Activated T-helper 17 cell treated with anti-CD3 and anti-CD28 coated beads, Interleukin-2, amount 50 U/mL, for 72 hours (primary cell): ENCODE results near the gene ABHD16B. TPM values are rescaled to one million over a fixed set of nuclear protein-coding genes. Genes with fewer than 3 reads are reported as not detected.
A peak's percentile ranks its signal among the peaks of the same experiment; 100 is the strongest.
"Not testable (repeated sequence)": the region's sequence is repeated elsewhere in the genome, so short reads cannot be mapped to it uniquely, and the experiment has no call there.

Experiments
- ATAC-seq: fragments of 150-1000 bp; cut with Tn5 transposase; replicated peaks from 2 replicates; pipeline ENCODE4 v1.10.0; 2021; ENCODE audit warnings: mild to moderate bottlenecking, moderate library complexity
- H3K27ac Mint-ChIP-seq: one replicate; pipeline ENCODE4 v1.8.0; 2022; ENCODE audit warnings: mixed read lengths
- H3K27me3 Mint-ChIP-seq: one replicate; pipeline ENCODE4 v1.8.0; 2022; ENCODE audit warnings: mixed read lengths
- H3K36me3 Mint-ChIP-seq: one replicate; pipeline ENCODE4 v1.8.0; 2022; ENCODE audit warnings: low read depth, mild to moderate bottlenecking, mixed read lengths
- H3K4me1 Mint-ChIP-seq: one replicate; pipeline ENCODE4 v1.8.0; 2022; ENCODE audit warnings: mixed read lengths
- H3K4me3 Mint-ChIP-seq: one replicate; pipeline ENCODE4 v1.8.0; 2022; ENCODE audit warnings: mild to moderate bottlenecking, mixed read lengths
- H3K9me3 Mint-ChIP-seq: one replicate; pipeline ENCODE4 v1.8.0; 2022; ENCODE audit warnings: mixed read lengths
- total RNA-seq, 2 donors: library from RNA; stranded (reverse); gene quantifications; one replicate each; pipeline ENCODE4 v1.2.3, GENCODE V29; 2022

Gene ABHD16B
- total RNA-seq, 2 donors from 2014 or later: 0.19 TPM; not detected in 1

DNA sequence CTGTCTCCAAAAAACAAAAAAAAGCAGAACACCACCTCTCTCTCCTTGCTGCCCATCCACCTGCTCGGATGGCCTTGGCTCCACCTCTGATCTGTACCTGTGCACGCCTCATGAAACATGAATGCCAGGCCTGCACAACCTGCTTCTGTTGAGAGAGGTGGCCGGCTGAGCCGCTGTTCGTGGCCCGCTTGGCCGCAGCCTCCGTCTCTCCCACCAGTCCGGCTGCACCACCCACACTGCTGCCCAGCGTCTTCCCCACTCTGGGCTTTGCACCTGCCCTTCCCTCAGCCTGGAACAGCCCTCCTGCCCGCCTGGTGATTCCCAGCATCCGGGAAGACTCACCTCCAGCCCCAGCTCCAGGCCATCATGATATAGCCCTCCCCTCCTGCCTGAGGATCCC is 18.1 kb upstream of the ABHD16B start:
- H3K36me3 Mint-ChIP-seq: no peaks in the 10 kb centered on the region
- no peak for ATAC-seq
- no peak overlapping the region for H3K27ac Mint-ChIP-seq
- H3K4me3 Mint-ChIP-seq: no peak overlapping the region
- peaks cover 24% of the 10 kb centered on the region for H3K27me3 Mint-ChIP-seq
- peaks cover 5% of the 10 kb centered on the region for H3K4me1 Mint-ChIP-seq
- no peaks in the 10 kb centered on the region for H3K9me3 Mint-ChIP-seq

DNA sequence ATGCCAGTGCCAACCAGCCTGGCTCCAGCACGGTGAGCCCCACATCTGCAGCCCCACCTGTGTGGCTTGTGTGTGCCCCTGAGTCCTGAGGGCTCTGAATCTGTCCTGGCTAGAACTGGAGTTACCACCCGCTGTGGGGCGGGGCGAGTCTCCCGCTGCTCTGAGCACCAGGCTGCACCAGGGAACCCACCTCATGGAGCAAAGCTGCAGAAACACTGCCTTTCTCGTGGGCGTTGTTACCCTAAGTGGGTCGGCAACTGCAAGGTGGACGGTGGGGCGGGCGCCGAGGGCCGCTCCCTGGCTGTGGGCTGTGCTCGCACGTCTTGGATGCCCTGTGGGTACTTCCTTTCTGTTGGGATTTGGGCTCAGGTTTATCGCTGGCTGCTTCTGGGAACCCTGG is 17.5 kb upstream of the ABHD16B start:
- ATAC-seq: no peak

DNA sequence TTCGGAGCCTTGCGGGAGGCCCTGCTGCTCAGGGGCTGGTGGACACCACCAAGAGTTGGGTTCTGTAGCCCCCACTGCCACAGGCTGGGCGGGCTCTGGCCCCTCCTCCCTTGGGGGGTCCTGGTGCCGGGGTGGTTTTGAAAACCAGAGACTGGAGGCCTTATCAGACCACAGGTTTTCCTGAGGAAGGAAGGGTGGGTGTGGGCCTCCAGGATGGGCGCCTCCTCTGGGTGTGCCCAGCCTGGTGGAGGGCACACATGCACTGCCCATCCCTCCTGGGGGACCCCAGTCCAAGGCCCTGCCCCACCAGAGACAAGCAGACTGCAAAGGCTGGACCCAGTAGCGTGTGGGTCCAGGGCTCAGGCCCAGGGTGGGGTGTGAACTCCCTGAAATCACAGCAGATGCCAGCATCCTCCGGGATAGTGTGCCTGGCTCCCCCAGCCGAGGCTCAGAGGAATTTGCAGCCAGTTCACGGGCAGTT is 16.7 kb upstream of the ABHD16B start:
- Mint-ChIP-seq H3K4me3 (no peak overlapping the region), H3K9me3 (no peaks in the 10 kb centered on the region), H3K27me3 (peaks cover 24% of the 10 kb centered on the region), H3K36me3 (no peaks in the 10 kb centered on the region), H3K4me1 (peaks cover 5% of the 10 kb centered on the region), H3K27ac (no peak overlapping the region)
- no peak for ATAC-seq

More for the DNA sequence above, 17.5 kb upstream of the ABHD16B start:
- no peaks in the 10 kb centered on the region for H3K36me3 Mint-ChIP-seq
- H3K4me1 Mint-ChIP-seq: peaks cover 5% of the 10 kb centered on the region
- H3K27me3 Mint-ChIP-seq: peaks cover 24% of the 10 kb centered on the region
- peak overlapping the region; percentile 23 for H3K4me3 Mint-ChIP-seq
- H3K9me3 Mint-ChIP-seq: no peaks in the 10 kb centered on the region
- no peak overlapping the region for H3K27ac Mint-ChIP-seq

DNA sequence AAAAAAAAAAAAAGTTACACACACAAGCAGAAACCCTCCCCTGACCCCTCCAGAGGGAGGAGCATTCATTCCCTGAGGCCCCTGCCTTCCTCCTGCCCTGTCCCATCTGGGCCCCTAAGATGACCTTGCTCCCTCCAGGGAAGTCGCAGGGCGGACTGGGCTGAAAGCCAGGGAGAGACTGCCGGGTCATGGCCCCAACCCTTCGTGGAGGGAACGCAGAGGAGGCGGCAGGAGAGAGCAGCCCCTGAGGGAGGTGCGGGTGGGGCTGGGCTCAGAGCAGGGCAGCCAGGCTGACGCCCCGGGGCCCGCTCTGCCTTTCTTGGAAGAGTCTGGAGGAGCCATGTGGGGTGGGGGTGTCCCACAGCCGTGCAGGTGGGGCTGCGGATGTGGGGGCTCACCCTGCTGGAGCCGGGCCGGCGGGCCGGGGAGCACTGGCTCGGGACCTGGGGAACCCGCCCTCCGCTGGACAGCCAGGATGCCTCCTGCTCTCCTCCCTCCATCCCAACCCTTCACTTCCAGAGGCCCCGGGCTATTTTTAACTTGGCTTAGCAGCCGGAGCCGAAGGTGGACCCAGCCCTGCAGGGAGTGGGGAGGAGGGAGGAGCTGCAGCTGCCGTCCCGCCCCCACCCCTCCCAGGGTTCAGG is 15.0 kb upstream of the ABHD16B start:
- peaks cover 6% of the 10 kb centered on the region for H3K36me3 Mint-ChIP-seq
- peaks cover 13% of the 10 kb centered on the region for H3K4me1 Mint-ChIP-seq
- ATAC-seq: no peak
- H3K4me3 Mint-ChIP-seq: no peak overlapping the region
- H3K27ac Mint-ChIP-seq: no peak overlapping the region
- peaks cover 21% of the 10 kb centered on the region for H3K27me3 Mint-ChIP-seq
- no peaks in the 10 kb centered on the region for H3K9me3 Mint-ChIP-seq

DNA sequence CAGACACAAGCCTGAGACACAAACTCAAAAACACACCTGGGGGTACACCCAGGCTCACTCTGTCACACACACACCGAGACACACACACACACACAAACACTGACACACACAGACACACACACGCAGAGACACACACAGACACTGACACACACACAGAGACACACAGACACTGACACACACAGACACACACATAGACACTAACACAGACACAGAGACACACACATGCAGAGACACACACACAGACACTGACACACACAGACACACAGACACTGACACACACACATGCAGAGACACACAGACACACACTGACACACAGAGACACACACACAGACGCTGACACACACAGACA is 14.4 kb upstream of the ABHD16B start:
- H3K27ac Mint-ChIP-seq: no peak overlapping the region
- H3K9me3 Mint-ChIP-seq: no peaks in the 10 kb centered on the region
- H3K27me3 Mint-ChIP-seq: peaks cover 21% of the 10 kb centered on the region
- H3K4me1 Mint-ChIP-seq: peaks cover 14% of the 10 kb centered on the region
- no peak overlapping the region for H3K4me3 Mint-ChIP-seq
- ATAC-seq: no peak
- H3K36me3 Mint-ChIP-seq: peaks cover 6% of the 10 kb centered on the region

DNA sequence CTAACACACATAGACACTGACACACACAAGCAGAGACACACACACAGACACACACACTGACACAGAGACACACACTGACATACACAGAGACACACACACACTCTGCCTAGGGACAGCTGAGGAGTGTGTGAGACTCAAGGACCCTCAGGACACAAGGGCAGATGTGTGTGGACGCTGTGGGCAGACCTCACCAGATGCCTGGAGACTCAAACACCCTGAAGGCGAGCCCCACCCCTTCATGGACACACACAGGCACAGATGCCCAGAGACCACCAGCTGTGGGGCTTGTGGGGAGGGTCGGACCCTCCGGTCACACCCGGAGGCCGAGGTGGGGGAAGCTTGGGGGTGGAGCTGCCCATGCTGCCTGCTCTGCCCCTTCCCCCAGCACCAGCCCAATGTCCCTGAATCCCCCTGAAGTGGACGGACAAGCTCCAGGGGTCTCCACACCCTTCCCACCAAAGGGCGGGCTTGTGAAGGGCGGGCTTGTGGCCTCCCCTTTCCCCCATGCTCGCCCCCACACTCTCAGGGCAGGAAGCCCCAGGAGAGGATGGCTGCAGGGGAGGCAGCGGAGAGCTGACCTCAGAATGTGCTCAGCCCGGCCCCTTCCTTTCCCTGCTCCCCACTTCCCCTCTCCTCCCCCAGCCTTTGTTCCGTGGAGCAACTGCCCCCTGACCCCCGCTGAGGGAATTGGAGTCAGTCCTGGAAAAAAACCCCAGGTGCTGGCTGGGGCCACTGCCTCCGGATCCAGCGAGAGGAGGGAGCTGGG is 13.9 kb upstream of the ABHD16B start:
- H3K9me3 Mint-ChIP-seq: no peaks in the 10 kb centered on the region
- peaks cover 14% of the 10 kb centered on the region for H3K4me1 Mint-ChIP-seq
- peaks cover 16% of the 10 kb centered on the region for H3K27me3 Mint-ChIP-seq
- H3K36me3 Mint-ChIP-seq: peaks cover 6% of the 10 kb centered on the region
- ATAC-seq: no peak
- H3K4me3 Mint-ChIP-seq: no peak overlapping the region
- no peak overlapping the region for H3K27ac Mint-ChIP-seq

DNA sequence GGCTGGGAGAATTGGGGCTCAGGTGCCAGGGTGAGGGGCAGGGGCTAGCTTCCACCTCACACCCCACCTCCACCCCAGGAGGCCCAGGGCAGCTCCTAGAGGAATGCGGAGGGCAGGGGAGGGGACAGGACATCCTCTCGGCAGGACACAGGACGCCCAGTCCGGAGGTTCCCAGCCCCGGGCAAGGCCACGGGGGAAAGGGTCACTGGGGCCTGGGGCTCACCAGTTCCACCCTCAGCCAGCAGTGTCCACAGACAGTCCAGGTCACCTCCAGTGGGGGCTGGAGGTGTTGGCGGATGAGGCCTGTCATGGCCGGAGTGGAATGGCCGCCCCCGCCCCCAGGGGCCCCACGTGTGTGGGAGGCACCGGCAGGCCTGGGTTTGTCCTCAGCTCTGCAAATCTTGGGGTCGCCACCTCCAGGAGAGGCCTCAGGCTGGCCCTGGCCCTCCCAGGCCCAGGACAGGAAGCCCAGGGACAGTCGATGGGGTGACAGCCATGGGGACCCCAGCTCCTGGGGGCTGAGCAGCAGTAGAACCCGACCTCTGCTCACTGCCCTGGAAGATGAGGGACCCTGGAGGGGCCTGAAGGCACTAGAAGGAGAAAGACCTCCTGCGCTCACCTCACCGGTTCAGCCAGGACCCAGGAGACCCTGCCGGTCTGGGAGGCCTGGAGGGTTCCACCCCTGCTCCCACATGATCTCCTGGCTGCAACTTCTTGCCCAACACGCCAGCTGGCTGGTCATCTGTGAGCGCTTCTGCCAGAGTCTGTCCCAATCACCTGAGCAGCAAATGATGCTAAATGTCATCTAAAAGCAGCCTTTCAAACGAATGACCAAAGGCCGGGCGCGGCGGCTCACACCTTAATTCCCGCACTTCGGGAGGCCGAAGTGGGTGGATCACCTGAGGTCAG is 13.0 kb upstream of the ABHD16B start:
- H3K36me3 Mint-ChIP-seq: peaks cover 6% of the 10 kb centered on the region
- no peak overlapping the region for H3K27ac Mint-ChIP-seq
- H3K9me3 Mint-ChIP-seq: no peaks in the 10 kb centered on the region
- peaks cover 13% of the 10 kb centered on the region for H3K27me3 Mint-ChIP-seq
- no peak overlapping the region for H3K4me3 Mint-ChIP-seq
- H3K4me1 Mint-ChIP-seq: peaks cover 14% of the 10 kb centered on the region
- no peak for ATAC-seq

DNA sequence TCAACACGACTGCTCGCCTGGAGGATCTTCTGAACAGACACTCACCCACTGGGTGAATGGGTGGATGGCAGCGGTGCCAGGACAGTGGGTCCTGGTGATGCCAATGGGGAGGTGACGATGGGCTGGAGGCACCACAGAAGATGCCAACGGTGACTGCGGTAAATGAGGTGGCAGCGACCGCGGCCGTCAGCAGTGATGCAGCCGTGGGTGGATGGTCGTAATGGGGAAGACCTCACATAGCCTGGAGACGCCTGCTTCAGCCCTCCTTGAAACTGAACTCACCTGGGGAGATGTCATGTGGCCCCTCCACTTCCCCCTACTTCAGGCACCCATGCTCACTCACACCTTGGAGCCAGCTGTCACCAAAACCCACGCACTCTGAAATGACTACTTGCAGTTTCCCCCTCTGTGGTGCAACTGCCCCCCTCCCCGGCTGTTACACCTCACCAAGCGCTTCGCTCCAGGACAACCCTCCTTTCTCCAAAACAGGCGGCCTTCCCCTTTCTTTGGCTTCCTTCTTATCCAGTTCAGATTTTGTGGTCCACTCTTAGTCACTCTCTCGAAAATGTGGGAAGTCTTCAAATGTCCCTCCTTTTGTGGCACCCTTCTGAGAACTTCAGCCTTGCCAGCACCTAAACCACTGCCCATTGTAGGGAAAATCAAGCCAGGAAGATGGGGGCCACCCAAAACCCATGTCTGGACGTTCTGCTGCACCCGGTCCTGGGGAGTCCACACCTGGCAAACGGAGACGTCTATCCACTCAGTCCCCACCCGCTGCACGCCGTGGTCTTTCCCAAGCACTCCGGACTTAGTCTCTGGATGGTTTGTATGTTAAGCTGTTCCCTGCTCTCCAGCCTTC is 10.4 kb upstream of the ABHD16B start:
- Mint-ChIP-seq H3K36me3 (peaks cover 6% of the 10 kb centered on the region), H3K9me3 (no peaks in the 10 kb centered on the region), H3K27me3 (peaks cover 3% of the 10 kb centered on the region), H3K4me3 (peak overlapping the region; percentile 56), H3K27ac (peak overlapping the region; percentile 22), H3K4me1 (peaks cover 10% of the 10 kb centered on the region)
- ATAC-seq: peak; percentile 93

DNA sequence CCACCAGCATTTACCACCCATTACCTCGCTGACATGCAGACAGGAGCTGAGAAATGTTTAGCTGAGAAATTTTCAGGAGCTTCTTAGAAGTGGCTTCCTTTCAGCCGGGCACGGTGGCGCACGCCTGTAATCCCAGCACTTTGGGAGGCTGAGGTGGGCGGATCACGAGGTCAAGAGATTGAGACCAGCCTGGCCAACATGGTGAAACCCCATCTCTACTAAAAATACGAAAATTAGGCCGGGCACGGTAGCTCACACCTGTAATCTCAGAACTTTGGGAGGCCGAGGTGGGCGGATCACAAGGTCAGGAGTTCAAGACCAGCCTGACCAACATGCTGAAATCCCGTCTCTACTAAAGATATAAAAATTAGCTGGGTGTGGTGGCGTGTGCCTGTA is 9.8 kb upstream of the ABHD16B start:
- H3K4me3 Mint-ChIP-seq: peak overlapping the region; percentile 56
- not testable (repeated sequence) for H3K36me3 Mint-ChIP-seq, H3K9me3 Mint-ChIP-seq, H3K4me1 Mint-ChIP-seq, H3K27me3 Mint-ChIP-seq
- peak; percentile 1 for ATAC-seq
- H3K27ac Mint-ChIP-seq: peak overlapping the region; percentile 22

DNA sequence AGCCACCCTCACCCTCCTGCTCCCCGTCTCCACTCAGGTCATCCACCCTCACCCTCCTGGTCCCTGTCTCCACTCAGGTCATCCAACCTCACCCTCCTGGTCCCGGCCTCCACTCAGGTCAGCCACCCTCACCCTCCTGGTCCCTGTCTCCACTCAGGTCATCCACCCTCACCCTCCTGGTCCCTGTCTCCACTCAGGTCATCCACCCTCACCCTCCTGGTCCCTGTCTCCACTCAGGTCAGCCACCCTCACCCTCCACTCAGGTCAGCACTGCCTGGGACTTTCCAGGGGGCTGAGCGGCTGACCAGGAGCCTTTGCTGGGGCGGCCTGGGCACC is 7.6 kb upstream of the ABHD16B start:
- not testable (repeated sequence) for H3K27ac Mint-ChIP-seq, ATAC-seq, H3K27me3 Mint-ChIP-seq, H3K36me3 Mint-ChIP-seq, H3K4me3 Mint-ChIP-seq, H3K9me3 Mint-ChIP-seq
- peaks cover 16% of the 10 kb centered on the region for H3K4me1 Mint-ChIP-seq

DNA sequence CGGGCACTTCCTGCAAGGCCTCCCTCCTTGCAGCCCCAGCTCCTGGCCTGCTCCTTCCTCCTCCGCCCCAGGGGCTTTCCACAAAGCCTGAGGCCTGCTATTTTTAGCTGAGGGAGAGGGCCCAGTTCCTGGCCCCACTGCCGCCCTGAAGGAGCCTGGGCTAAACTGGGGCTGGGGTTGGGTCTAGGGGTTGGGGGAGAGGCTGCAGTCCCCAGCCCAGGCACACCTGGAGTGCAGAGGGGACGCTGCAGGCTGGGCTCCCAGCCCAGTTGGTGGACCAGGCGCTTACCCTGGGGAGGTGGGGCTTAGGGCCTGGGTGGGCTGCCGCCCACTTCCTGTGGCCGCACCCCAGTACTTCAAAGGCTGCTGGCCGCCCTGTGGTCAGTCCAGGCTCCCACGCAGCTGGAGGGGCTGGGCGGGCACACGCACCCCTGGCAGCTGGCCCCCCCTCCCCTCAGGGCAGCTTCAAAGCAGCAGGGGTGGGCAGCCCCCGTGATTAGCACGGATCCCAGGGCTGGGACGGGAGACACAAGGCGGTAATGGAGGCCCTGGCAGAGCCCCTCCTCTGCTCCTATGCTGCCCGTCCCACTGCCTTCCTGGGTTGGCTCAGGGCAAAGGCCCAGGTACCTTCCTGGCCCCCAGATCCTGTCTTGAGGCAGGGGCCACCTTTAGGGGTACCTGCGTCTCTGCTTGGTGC is 7.1 kb upstream of the ABHD16B start:
- H3K27ac Mint-ChIP-seq: no peak overlapping the region
- no peaks in the 10 kb centered on the region for H3K27me3 Mint-ChIP-seq
- H3K36me3 Mint-ChIP-seq: peaks cover 6% of the 10 kb centered on the region
- no peak for ATAC-seq
- no peak overlapping the region for H3K4me3 Mint-ChIP-seq
- H3K9me3 Mint-ChIP-seq: no peaks in the 10 kb centered on the region
- H3K4me1 Mint-ChIP-seq: peaks cover 16% of the 10 kb centered on the region

DNA sequence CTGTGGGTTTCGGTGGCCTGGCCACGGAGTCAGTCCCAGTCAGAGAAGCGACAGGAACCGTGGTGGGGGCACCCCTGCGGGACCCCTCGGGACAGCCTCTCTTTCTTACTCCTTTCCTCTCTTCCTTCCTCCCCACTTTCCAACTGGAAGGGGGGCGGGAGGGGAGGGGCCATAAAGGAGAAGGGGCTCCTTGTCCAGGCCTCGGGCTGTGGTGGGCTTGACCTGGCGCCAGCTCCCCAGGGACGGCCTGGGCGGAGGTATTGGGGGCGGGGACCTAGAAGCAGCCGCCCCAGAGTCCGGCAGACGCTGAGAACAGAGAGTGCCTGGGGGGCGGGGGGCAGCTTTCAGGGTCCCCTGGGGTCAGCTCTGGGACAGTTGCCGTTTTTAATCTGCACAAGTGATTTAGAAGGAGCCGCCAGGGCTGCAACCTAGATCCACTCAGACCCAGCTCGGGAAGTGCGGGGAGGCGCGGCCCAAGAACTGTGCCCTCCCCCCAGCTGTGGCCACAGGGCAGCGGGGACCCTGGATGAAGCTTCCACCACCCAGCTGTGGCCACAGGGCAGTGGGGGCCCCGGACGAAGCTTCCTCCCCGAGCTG is 6.4 kb upstream of the ABHD16B start:
- Mint-ChIP-seq H3K36me3 (peaks cover 6% of the 10 kb centered on the region), H3K4me1 (peaks cover 16% of the 10 kb centered on the region), H3K27ac (no peak overlapping the region)

DNA sequence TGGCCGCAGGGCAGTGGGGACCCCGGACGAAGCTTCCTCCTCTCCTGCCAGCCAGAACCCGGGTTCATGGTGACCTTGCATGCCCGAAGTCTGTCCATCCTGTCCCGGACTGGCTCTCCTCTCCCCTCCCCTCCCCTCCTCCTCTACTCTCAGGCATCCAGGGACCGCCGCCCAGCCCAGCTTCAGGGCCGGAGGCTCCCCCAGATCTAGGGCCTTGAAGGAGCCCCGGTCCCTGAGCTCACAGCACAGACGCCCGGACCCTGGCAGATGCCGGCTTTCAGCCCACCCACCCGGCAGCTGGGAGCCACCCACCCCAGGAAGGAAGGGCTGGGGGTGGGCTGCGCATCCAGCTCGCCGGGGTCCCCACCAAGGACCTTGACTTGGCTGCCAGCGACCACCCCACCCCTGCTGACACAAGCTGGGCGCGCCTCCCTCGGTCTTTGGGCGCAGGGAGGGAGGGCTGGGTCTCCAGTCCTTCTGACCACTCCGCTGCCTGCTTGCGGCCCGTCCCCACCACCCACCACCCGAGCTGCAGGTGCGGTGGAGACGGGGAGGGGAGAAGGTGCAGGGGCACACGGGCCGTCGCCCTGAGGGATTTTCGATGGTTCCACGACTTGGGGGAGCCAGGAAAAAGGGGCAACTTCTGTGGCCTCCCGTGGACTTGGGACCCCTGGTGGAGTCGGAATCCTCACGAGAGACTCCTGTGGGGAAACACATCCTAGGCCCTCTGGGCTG is 5.8 kb upstream of the ABHD16B start:
- H3K27ac Mint-ChIP-seq: no peak overlapping the region
- peaks cover 14% of the 10 kb centered on the region for H3K4me1 Mint-ChIP-seq
- H3K9me3 Mint-ChIP-seq: no peaks in the 10 kb centered on the region
- no peak for ATAC-seq
- H3K36me3 Mint-ChIP-seq: peaks cover 5% of the 10 kb centered on the region
- no peak overlapping the region for H3K4me3 Mint-ChIP-seq
- H3K27me3 Mint-ChIP-seq: no peaks in the 10 kb centered on the region

More for the DNA sequence above, 6.4 kb upstream of the ABHD16B start:
- Mint-ChIP-seq H3K9me3 (no peaks in the 10 kb centered on the region), H3K27me3 (no peaks in the 10 kb centered on the region), H3K4me3 (no peak overlapping the region)
- ATAC-seq: no peak
